Thoracic aorta (tissue), 2 donors: Measurements from ENCODE around the gene RIMBP2. TPM values are rescaled to one million over a fixed set of nuclear protein-coding genes. Genes with fewer than 3 reads are reported as not detected.

Source experiments
- ATAC-seq: fragments of 150-250 bp; one replicate; pipeline ENCODE4 v1.8.0; 2017; ENCODE audit warnings: low read depth; ENCODE audit not compliant: insufficient number of reproducible peaks, low FRiP score
- DNase-seq: peaks from one replicate; pipeline ENCODE4 v3.0.0-alpha.2; 2020; ENCODE audit warnings: low spot score
- H3K27ac ChIP-seq, 2 donors: fragments of 200-600 bp; sonication (generic); 1 replicate in 1 of 2; 2 replicates in 1 of 2; pipeline ENCODE4 v1.5.1; 2016; ENCODE audit warnings: mild to moderate bottlenecking in 2 of 2, moderate library complexity in 2 of 2
- H3K27me3 ChIP-seq: fragments of 200-600 bp; sonication (generic); replicated peaks from 2 replicates; pipeline ENCODE4 v1.6.0; 2016; ENCODE audit warnings: mild to moderate bottlenecking; ENCODE audit not compliant: insufficient read depth
- H3K36me3 ChIP-seq: fragments of 200-600 bp; sonication (generic); one replicate; pipeline ENCODE4 v1.5.1; 2016
- H3K4me1 ChIP-seq, 2 donors: fragments of 200-600 bp; sonication (generic); 1 replicate in 1 of 2; 2 replicates in 1 of 2; pipeline versions ENCODE4 v1.5.1 to v1.6.0; 2016; ENCODE audit warnings: low read depth in 2 of 2, mild to moderate bottlenecking in 1 of 2; ENCODE audit not compliant: control insufficient read depth in 1 of 2
- H3K4me3 ChIP-seq: fragments of 200-600 bp; sonication (generic); 2 replicates; pipeline ENCODE4 v1.5.1; 2016; ENCODE audit warnings: mild to moderate bottlenecking
- H3K9me3 ChIP-seq: fragments of 200-600 bp; sonication (generic); 2 replicates; pipeline ENCODE4 v1.5.1; 2016
- CTCF ChIP-seq: fragments of 200-600 bp; sonication (generic); IDR thresholded peaks from one replicate; pipeline ENCODE4 v1.5.1; 2019; ENCODE audit warnings: antibody characterized with exemption
- total RNA-seq, 2 donors: library from RNA; depleted of rRNA; stranded (reverse); fragments of >200 nt; gene quantifications; one replicate each; pipeline versions ENCODE4 v1.1.0 to v1.2.3, GENCODE V29; 2016

RIMBP2 gene
- total RNA-seq, 2 donors from 2014 or later = 0.54 to 0.92 TPM

- no peak for DNase-seq
Observed at GRCh38 chr12:130474599-130475269, 241.4 kb downstream of the RIMBP2 start.

GRCh38 chr12:130473266-130473665 lies 242.8 kb downstream of the RIMBP2 start:
- peaks cover 1% of the 10 kb centered on the region for H3K9me3 ChIP-seq
- no peaks in the 10 kb centered on the region for H3K27me3 ChIP-seq
- DNase-seq = no peak
- no peak overlapping the region for H3K4me3 ChIP-seq
- no peak for TF ChIP-seq CTCF
- no peaks in the 10 kb centered on the region for H3K4me1 ChIP-seq
- no peak for ATAC-seq
- H3K36me3 ChIP-seq = no peaks in the 10 kb centered on the region
- no peak overlapping the region for H3K27ac ChIP-seq

More at GRCh38 chr12:130474599-130475269, 241.4 kb downstream of the RIMBP2 start:
- no peaks in the 10 kb centered on the region for H3K27me3 ChIP-seq
- no peaks in the 10 kb centered on the region for H3K9me3 ChIP-seq
- H3K4me1 ChIP-seq = no peaks in the 10 kb centered on the region
- no peak for TF ChIP-seq CTCF
- no peak overlapping the region for H3K27ac ChIP-seq
- no peaks in the 10 kb centered on the region for H3K36me3 ChIP-seq
- ATAC-seq = no peak
- H3K4me3 ChIP-seq = no peak overlapping the region

DNA sequence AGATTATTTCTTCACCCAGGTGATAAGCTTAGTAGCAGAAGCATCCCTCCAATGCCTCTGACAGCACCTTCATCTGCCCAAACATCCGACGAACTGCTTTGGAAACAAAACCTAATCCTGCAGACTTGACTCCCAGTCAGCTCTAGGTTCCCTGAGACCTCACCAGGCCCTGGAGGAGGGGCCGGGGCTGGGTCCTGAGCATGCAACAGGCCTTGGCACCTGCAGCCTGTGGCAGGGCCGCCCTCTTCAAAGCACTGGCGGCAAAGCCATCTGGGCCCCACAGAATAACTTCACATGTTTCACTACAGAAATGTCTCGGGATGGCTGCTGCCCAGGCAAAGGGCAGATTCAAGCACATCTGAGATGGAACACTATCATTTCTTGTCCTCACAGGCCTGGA lies 245.1 kb downstream of the RIMBP2 start:
- H3K4me3 ChIP-seq = no peak overlapping the region
- no peak for TF ChIP-seq CTCF
- no peak overlapping the region for H3K27ac ChIP-seq
- no peaks in the 10 kb centered on the region for H3K36me3 ChIP-seq
- peaks cover 6% of the 10 kb centered on the region for H3K9me3 ChIP-seq
- ATAC-seq = no peak
- H3K27me3 ChIP-seq = no peaks in the 10 kb centered on the region
- no peaks in the 10 kb centered on the region for H3K4me1 ChIP-seq
- DNase-seq = no peak

GRCh38 chr12:130469552-130469951 lies 246.5 kb downstream of the RIMBP2 start:
- ATAC-seq = no peak

GRCh38 chr12:130468700-130469245 lies 247.3 kb downstream of the RIMBP2 start:
- DNase-seq (no peak), ATAC-seq (no peak)
- no peaks in the 10 kb centered on the region for H3K36me3 ChIP-seq
- no peak for TF ChIP-seq CTCF
- no peaks in the 10 kb centered on the region for H3K4me1 ChIP-seq
- H3K4me3 ChIP-seq = no peak overlapping the region
- H3K27me3 ChIP-seq = no peaks in the 10 kb centered on the region
- no peak overlapping the region for H3K27ac ChIP-seq
- H3K9me3 ChIP-seq = peaks cover 6% of the 10 kb centered on the region

More at GRCh38 chr12:130469552-130469951, 246.5 kb downstream of the RIMBP2 start:
- H3K4me1 ChIP-seq = no peaks in the 10 kb centered on the region
- DNase-seq = no peak
- no peaks in the 10 kb centered on the region for H3K27me3 ChIP-seq
- peaks cover 6% of the 10 kb centered on the region for H3K9me3 ChIP-seq
- H3K27ac ChIP-seq = no peak overlapping the region
- no peak overlapping the region for H3K4me3 ChIP-seq
- no peaks in the 10 kb centered on the region for H3K36me3 ChIP-seq
- TF ChIP-seq CTCF = no peak
